HG03354 (cell line): ENCODE measurements around the gene LMAN2.
"Not testable (repeated sequence)": the region's sequence is repeated elsewhere in the genome, so short reads cannot be mapped to it uniquely, and the experiment has no call there.

Experiments
- ATAC-seq: cut with Tn5 transposase; IDR thresholded peaks from one replicate; pipeline ENCODE4 v1.9.1; 2021; ENCODE audit warnings: mild to moderate bottlenecking; ENCODE audit not compliant: unreplicated experiment, poor library complexity, severe bottlenecking

Gene LMAN2

DNA sequence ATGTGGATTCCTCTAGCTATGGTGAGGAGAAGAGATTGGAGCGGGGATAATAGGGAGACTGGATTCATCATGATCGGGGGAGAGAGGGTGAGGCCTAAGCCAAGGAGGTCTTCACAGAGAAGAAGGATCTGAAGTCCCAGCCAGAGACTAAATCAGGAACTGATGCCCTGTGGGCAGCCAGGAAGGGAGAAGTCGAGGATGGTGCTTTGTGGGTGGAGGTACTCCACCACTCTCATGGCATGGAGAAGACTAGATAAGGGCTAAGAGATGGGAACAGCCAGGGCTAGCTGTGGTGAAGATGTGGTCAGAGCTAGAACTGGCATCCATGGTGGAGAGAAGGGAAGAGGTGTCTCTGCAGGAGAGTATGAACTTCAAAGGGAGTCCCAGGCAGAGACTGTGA is 3.2 kb upstream of the LMAN2 start:
- no peak for ATAC-seq

DNA sequence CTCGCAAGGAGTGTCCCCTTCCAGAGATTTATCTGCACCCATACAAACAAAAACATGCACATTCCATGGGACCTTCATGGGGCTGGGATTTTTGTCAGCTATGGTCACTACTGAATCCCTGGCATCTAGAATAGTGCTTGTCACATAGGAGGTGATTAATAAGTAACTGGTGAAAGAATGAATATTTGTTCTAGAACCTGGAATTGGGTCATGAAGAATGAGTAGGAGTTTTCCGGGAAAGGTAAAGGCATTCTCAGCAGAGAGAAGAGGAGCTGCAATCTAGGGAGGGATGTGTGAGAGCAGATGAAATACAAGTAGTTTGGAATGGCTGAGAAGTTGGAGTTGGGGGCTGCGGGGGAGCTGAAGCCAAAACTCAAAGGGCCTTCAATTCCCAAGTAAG is 2.8 kb upstream of the LMAN2 start:
- ATAC-seq = no peak

DNA sequence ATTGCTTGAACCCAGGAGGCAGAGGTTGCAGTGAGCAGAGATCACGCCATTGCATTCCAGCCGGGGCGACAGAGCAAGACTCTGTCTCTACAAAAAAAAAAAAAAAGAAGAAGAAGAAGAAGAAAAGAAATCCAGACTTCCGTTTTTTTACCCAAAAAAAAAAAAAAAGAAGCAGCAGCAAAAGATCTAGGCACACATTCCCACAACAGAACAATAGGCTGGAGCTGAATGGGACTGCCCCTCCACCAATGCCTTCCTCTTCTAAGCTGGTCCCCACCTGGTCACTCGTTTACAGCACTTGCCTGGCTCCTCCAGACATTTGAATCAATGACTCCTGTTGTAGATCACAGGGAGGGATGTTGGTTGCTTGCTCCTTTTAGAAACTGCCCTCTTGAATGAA is 1.6 kb upstream of the LMAN2 start:
- ATAC-seq = no peak

DNA sequence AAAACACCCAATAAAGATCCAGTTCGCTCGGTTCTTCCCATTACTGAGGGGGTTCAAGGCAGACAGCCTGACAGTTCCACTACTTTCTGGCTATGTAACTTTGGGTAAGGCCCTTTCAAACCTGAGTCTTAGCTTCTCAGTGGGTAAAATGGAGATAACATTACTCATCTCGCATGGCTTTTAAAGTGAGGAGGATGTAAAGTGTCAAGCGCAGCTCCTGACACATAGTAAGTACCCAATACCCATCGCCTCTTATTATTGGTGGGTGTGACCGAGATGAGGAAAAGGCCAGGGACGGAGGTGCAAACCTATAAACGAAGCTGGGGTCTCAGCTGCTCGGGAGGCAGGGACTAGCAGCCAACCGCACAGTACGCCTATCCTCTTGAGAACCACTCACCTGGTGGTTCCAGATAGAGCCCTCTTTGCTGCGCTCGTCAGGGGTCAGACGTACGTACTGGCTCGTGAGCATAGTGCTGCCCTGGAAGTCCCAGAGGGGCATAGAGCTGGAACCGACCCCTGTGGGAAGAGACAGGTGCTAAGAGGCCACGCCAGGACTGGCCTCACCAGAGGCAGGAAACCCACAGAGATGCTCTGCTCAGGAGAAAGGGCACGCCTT is 584 bp downstream of the LMAN2 start:
- no peak for ATAC-seq

DNA sequence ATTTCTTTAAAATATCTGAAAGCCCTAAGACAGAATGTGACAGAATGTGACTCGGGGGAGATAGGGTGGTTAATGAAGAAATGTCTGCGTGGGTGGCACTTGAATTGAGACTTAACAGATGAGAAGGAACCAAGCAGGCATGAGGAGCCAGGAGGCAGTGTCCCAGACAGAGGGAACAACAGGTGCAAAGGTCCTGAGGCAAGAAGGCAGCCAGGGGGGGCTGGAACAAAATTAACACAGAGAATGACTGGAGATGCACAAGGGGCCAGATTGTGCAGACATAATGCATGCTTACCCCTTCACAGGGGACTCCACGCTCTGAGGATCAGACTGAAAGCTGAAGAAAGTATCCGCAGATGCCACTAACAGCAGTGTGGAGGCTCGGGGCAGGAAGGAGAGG is 1.7 kb downstream of the LMAN2 start:
- ATAC-seq = no peak

DNA sequence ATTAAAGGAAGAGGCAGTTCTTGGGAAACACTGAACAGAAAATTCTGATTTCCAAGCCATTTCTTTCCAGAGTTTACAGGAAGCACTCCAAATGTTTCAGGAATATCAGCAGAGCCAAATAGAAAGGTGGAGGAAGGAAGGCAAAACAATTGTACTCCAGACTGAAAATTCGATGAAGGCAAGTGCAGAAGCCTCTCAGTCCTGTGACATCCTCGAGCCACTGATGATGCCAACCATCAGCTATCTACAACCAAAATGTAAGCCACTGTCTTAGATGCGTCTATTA is 2.2 kb downstream of the LMAN2 start:
- no peak for ATAC-seq

DNA sequence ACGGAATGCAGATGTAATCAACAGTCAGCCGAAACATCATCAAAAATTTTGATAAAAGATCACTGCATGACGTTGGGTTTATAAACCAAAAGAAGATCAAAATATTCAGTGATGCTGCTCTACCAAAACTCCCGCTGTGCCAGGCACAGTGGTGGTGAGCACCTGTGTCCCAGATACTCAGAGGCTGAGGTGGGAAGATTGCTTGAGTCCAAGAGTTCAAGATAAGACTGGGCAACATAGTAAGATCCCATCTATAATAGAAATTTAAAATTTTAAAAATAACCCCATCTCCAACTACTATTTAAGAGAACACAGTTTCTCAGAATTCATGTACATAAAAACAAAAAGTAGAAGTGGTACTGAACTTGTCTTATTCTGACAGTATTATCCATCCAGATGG is 3.8 kb downstream of the LMAN2 start:
- no peak for ATAC-seq

DNA sequence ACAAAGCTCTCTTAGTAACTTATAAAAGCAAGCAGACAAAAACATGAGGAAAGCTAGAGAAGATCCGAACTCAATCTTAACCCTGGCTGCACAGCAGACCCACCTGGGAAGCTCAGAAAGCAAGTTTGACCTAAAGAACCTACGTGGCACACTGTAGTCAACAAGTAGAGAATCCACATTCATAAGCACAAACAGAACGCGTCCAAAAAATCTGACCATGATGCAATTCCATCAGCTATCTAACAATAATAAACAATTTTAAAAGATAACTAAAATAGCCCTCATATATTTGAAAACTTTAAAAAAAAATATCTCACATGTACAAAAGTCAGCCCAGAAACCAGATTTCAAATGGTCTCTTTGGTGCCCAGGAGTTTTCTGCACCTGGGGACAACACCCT is 4.6 kb downstream of the LMAN2 start:
- ATAC-seq = no peak

DNA sequence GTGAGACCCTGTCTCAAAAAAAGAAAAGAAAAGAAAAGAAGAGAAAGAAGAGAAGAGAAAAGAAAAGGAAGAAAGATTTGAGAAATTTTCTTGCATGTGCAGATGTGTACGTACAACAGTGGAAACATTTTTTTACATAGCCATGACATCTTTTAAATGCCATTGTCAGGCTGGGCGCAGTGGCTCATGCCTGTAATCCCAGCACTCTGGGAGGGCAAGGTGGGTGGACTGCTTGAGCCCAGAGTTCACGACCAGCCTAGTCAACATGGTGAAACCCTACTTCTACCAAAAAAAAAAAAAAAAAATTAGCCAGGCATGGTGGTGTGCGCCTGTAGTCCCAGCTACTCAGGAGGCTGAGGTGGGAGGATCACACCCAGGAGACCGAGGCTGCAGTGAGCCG is 6.6 kb downstream of the LMAN2 start:
- ATAC-seq = no peak

DNA sequence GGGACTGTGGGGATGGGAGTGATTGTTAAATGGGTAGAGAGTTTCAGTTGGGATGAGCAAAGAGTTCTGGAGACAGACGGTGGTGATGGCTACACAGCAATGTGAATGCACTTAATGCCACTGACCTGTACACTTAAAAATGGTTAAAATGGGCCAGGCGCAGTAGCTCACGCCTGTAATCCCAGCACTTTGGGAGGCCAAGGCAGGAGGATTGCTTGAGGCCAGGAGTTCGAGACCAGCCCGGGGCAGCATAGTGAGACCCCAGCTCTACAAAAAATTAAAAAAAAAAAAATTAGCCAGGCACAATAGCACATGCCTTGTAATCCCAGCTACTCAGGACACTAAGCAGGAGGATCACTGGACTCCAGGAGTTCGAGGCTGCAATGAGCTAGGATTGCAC is 7.7 kb downstream of the LMAN2 start:
- no peak for ATAC-seq

DNA sequence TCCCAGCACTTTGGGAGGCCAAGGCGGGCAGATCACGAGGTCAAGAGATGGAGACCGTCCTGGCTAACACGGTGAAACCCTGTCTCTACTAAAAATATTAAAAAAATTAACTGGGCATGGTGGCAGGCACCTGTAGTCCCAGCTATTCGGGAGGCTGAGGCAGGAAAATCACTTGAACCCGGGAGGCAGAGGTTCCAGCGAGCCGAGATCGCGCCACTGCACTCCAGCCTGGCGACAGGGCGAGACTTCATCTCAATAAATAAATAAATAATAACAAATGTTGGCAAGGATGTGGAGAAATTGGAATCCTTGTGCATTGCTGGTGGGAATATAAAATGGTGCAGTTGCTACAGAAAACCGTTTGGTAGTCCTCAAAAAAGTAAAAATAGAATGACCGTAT is 8.5 kb downstream of the LMAN2 start:
- not testable (repeated sequence) for ATAC-seq

DNA sequence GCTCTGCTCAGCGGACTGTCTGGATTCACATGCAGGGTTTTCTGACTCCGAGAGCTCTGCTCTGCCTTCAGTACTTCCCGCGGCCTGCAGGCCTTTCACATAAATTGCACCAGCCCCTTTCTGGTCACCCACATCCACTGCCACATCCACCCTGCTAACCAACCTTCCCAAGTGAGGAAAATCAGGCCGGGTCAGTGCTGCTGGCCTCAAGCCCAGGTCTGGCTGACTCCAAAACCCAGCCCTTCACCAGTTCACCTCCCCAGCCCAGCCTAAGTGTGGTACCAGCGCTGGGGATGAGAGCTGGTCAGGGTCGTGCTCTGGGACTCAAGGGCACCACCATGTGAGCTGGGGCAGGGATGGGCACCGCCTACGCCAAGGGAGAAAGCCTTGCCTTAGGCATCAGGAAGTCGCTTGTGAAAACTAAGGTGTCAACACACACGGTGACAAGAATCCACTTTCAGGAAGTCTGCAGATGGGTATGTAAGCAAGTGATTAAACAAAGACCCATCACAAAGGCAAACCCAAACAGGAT is 12.3 kb downstream of the LMAN2 start:
- no peak for ATAC-seq

DNA sequence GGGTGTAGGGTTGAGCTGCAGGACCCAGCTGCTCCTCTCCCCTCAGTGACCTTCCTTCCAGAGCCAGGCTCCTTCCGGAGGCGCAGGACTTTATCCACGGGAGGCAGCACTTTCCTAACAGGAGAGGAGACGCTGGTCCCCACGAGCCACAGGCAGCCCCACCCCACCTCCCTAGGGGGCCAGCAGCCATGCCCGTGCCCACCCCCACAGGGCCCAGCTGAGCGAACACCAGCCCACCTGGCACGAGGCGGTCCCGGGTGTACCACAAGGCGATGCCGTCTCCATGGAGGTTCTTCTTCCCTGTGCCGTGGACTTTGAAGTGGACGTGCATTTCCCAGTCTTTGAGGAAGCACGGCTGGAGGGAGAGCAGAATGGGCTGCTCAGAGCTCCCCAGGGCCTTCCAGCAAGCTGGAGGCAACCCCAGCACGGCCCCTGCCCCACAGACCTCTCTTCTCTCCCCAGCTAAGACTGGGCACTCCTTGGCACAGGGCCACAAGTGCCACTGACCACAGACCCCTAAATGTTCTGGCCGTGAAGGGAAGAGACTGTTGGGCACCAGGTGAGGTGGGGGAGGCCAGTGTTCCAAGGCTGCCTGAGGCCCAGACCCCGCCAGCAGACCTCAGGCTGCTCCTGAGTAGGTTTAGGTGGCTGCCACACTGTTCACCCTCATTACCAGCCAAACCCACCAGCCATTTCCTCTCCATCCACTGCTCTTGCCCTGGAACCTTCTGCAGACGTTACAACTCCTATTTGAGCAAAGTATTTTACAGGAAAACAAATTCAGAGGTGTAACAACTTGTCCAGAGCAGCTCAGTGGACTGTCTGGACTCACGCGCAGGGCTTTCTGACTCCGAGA is 13.0 kb downstream of the LMAN2 start:
- ATAC-seq = no peak

DNA sequence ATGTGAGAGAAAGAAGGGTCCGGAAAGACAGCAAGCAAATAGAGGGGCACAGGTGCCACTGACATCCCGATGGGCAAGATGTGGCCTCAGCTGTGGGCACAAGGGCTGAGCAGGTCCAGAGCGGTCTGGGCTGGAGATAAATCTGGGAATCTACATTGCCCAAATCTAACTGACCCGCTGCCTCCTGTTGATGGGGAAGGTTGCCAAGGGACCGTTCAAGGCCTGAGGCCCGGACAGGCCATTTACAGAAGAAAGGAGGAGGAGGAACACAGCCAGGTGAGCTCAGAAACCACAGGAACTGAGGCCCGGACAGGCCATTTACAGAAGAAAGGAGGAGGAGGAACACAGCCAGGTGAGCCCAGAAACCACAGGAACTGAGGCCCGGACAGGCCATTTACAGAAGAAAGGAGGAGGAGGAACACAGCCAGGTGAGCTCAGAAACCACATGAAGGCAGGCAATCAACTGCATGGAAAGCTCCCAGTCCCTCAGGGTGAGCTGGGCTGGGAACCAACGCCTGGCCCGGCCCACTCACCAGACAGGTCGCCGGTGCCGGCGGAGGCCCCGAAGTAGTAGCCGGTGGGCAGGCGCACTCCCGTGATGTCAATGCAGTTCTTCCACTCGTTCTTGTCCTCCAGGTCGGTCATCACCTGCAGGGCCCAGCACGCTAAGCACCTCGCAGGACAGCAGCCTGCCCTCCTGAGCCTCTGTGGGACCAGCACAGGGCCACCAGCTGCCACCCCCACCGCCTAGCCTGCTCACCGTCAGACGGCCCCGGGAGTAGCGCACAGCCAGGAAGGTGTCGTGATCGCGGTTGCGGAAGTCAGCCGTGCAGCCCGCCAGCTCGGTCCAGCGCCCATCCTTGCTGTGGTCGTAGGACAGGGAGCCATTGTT is 14.6 kb downstream of the LMAN2 start:
- no peak for ATAC-seq

DNA sequence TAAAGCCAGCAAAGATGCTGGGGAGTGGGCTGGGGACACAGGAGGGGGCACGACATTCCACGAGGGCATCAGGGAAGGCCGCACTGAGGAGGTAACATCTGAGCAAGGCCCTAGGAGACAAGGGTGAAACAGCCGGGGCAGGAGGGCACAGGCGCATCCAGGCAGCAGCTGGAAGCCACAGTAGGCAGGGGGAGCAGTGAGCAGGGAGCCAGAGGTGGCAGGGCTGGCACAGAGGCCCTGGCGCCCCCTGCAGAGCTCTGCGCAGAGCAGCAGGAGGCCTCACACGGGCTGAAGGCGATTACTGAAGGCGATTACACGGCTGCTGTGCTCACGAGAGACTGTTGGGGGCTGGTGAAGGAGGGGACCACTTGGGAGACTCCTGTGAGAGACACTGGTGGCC is 15.4 kb downstream of the LMAN2 start:
- ATAC-seq = no peak

DNA sequence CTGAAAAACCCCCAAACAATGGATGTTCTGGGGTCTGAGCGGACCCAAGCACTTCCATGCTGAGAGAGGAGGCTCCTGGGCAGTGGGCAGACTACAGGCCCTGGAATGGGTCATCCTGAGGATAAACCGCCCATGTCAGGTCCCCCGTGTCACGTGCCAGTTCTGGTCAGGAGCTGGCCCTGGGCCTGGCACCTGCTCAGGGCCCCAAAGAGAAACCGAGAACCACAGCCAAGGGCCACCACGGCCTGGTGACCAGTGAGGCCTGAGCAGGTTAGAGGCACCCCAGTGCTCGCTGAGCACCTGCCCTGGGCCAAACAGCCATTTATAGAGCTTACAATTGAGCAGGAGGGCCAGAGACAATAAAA is 15.8 kb downstream of the LMAN2 start:
- no peak for ATAC-seq

DNA sequence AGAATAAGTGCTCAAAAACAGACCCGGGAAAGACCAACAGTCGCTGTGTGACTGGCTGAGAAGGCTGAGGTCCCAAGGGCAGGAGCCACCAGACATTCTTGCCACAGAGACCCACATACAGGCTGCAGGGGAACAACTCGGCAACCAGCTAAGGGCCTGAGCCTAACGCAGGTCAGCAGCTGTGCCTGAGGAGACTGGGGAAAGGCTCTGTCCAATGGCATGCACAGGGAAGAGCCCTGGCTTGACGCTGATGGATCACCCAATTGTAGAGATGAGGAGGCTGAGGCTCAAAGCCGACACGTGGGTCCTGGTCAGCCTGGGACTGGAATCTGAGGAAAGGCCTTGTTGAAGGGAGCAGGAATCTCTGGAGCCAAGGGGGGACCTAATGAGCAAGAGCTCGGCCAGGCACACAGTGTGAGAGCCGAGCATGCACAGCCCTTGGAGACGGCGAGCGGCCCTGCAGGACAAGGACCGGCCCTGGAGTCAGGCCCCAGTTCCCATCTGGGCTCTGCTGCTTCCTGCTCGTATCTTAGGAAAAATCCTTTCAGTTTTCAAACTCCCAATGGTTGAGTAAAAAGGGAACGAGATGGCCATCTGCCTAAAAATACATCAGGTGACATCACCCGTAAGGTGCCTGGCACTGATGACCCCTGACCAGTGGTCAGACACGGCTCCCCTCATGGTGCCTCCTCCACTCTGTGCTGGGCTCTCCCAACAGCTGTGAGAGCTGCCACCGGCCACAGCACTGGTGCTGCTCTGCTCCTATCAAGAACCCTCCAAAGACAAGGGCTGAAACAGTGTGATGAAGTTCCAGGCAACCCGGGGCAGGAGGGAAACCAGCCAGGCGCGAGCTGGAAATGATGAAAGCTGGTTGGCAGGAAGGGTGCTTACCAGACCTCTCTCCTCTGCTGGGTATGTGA is 16.4 kb downstream of the LMAN2 start:
- ATAC-seq = no peak

DNA sequence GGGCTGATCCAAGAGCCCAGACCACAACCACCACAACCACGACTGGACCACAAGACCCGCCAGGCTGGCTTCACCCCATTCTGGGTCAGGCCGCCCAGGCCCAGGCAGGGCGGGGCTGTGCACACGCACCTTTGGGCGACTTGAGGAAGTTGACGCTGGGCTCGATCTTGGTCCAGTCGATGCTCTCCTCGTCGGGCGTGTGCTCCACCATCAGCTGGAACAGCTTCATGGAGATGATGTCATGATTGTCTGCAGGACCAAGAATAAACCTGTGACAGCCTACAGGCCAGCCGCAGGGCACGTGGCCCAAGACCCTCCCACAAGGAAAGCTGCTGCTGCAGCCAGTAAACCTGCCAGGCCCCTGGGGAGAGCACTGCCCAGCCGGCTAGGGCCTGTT is 17.3 kb downstream of the LMAN2 start:
- no peak for ATAC-seq

DNA sequence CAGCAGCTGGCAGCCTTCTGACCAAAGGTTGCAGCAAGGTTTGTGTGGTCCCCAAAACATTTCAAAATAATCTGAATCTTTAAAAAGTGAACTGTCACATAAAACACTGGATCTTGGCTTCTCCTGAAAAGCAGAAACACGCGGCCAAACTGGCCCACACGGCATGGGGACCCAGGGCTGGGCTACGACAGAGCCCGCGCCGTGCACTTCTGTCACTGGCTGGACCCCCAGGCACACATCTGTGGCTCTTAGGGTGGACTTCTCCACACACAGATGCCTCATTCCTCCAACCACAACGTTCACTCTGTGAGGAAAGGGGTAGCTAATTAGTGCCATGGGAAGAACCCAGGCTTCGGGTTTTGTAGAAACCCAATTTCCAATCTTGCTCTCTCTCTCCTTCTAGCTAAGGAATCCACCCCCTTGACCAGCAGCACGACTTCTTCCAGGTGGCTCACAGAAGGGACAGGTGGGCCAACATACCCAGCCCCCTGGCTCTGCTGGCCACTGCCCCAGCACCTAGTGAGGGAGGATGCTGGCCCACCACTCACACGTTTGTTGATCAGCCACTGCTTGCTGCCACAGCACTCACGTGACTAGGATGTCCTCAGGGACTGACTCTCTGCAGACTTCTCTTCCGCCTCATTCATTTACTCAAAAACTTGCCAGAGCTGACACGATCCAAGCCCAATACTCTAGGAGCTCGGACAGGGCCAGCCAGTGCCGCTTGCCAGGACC is 17.9 kb downstream of the LMAN2 start:
- ATAC-seq = no peak
